Right kidney (tissue), 1 donor: Measurements from ENCODE around the gene SLC9A9.
"Not testable (repeated sequence)": the region's sequence is repeated elsewhere in the genome, so short reads cannot be mapped to it uniquely, and the experiment has no call there.

Experiments used
- DNase-seq: peaks from one replicate; pipeline ENCODE4 v3.0.0-alpha.2; 2016

Gene SLC9A9

DNA sequence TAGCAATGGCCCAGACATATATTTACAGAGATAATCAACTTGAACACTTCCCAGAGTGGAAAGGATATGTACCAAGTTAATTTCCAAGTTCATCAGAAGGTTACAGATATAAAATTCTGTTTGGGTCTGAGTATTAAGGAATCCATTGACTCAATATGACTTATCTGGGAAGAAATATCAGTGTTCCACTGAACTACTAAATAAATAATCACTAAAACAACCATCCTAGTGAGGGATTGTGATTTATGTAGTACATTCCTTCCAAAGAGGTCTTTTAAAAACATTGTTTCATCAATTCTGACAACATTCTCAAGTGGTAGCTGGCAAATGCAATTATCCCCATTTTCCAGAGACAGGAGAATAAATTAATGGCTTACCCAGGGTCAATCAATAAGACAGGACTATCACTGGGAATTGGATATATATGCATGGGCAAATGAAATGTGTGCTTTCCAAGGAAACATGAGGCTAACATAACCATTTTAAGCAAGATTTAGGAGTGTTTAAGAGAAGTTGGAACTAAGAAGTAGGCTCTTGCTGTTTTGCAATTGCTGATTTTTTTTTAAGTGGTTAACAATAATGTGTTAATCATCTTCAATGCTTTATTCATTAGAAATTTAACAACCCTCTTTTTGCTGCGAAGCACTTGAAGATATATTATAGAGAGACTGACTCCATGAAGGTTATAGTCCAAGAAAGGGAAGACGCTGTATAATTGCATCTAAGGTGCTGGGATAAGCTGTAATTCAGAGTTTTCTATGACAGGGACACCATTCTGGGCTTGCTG is 37.9 kb downstream of the SLC9A9 start:
- DNase-seq = no peak

DNA sequence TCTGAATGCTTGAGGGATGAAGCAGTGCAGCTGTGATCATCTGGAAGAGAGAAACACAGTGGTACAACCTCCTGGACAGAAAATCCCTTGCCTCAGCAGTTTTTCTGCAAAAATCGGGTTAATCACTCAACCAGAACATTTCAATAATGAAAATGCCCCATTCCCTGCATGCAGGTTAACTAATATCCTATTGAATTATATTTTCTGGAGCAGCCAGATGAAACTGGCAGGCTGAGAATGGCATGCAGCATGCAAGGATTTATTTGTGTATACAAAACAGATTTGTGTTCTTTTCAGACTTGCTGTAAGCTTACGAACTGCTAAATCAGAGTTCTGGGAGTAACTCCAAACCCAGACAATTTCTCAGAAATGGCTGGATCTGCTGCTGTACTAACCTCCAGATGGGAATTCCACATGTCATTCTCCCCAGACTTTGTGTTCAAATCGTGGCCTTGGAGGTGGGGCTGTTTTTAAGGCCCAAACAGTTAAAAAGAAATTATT is 39.1 kb downstream of the SLC9A9 start:
- no peak for DNase-seq

DNA sequence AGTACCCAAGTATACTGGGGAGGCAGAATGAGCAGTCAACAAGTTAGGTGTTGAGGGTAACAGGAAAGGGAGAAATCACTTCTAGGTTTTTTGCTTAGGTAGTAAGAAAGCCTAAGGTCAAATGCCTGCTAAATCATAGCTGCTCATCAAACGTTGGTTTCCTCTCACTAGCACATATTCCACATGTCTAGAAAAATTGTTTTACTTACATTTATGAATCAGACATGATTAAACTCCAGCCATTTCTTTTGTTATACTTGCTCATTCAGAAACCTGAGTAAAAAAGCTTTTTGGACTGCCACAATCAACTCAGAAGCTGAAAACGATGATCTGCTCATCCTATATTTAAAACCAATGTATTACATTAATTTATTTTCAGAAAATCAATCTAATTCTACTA is 40.2 kb downstream of the SLC9A9 start:
- DNase-seq = no peak

DNA sequence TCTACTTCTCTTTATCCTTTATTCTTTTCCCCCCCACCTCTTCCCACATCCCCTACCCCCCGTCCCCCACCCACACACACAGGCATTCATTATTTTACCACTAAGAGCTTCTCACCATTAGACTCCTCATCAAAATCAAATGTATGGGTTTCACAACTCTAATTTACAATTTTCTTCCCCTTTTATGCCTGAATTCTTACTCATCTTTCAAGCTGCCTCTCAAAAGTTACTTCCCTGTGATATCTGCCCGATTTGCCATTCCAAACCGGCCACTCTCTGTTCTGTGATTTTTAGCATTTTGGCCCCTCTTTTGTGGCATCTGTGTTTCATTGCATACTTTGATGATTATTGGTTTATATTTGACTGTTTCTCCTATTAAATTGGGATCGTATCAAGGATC is 42.2 kb downstream of the SLC9A9 start:
- no peak for DNase-seq

DNA sequence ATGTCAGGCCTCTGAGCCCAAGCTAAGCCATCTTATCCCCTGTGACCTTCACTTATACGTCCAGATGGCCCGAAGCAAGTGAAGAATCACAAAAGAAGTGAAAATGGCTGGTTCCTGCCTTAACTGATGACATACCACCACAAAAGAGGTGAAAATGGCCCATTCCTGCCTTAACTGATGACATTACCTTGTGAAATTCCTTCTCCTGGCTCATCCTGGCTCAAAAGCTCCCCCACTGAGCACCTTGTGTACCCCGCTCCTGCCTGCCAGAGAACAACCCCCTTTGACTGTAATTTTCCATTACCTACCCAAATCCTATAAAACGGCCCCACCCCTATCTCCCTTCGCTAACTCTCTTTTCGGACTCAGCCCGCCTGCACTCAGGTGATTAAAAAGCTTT is 42.8 kb downstream of the SLC9A9 start:
- DNase-seq = not testable (repeated sequence)

DNA sequence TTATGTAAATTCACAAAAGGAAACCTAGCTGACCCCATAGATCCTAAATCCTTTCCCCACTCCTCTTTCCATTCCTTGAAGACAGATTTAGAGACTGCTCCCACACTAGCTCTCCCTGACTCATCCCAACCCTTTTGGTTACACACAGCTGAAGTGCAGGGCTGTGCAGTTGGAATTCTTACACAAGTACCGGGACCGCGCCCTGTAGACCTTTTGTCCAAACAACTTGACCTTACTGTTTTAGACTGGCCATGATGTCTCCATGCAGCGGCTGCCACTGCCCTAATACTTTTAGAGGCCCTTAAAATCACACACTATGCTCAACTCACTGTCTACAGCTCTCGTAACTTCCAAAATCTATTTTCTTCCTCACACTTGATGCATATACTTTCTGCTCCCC is 47.2 kb downstream of the SLC9A9 start:
- not testable (repeated sequence) for DNase-seq

DNA sequence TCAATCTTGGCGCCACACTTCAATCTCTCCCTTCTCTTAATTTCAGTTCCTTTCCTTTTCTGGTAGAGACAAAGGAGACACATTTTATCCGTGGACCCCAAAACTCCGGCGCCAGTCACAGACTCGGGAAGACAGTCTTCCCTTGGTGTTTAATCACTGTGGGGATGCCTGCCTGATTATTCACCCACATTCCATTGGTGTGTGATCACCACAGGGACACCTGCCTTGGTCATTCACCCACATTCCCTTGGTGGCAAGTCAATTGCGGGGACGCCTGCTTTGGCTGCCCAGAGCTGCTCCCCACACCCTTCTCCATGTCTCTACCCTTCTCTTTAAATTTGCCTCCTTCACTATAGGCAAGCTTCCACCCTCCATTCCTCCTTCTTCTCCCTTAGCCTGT is 50.1 kb downstream of the SLC9A9 start:
- not testable (repeated sequence) for DNase-seq

DNA sequence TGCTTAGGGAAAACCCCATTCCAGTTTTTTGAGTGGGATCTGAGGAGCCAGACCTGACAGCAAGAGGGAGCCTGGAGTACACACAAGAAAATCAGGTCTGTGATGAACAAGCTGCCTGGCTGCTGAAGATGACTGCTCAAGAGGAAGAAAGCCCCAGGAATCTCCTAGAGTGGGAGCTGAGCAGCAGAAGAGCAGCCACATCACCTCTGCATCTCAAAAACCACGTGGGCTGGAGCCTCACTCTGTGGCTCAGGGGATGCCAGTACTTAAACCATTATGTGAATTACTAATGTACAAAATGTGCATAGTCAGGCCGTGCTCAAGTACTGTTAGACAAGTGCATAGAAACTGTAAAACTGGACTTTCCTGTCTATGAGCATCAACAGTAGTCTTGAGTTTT is 52.4 kb downstream of the SLC9A9 start:
- no peak for DNase-seq

DNA sequence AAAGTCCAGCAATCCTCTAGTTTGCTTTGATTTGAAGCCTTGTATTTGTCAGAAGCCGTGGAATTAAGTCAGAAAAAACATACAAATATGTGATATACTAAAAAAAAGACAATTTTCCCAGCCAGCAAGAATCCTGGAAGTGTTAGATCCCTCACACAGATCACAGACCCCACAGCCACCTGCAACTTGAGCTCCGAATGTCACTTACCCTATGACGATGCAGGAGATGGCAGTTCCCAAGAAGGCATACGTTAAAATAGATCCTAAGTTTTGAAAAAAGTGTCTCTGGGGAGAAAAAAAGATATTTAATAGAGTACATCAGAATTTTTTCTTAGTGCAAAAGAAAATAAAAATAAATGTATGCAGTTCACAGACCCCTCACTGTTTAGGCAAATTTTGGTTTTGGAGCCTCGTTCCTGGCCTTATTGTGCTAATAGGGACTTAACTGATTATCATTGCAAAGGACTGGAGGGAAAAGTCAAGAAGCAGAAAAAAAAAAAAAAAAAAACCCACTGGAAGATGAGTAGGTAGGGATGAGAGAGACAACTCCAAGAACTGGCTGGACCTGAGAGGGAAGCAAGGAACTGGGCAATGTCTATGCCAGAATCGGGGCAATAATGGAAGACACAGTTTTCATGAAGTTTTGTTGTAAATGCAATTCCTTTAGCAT is 53.3 kb downstream of the SLC9A9 start:
- DNase-seq = no peak

DNA sequence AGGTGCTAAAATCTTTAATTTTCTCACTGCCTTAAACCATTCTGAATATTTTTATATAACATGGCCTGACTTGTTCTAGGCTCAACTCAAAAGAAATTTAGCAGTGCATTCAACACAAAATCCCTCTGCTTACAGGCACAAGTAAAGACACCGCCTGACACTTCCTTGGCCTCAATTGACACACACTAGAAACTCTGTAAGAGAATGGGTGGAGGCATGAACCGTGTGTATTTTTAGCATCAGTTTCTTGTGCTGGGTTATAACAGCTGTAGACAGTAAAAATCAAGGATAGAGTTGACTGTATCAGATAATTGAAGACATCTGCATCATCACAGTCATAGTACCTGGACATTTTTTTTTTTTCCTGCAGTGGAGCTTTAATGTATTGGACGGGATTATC is 54.3 kb downstream of the SLC9A9 start:
- no peak for DNase-seq

DNA sequence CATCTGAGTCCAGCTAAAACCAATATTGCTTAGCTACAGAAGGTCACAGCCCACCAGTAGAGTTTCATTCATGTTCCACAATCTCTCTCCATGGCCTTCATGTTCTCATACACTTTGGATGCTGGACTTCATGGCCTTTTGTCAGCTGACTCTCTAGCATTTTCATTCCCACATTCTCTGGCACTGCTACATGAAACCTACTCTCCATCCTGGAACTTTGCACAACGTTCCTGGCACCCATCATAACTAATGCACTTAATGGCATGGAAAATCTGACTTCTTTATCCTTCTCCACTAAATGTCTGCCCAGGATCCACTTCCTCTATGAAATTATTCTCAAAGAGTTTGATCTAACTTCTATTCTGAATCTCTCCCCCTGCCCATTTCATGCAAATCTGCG is 56.9 kb downstream of the SLC9A9 start:
- DNase-seq = no peak

DNA sequence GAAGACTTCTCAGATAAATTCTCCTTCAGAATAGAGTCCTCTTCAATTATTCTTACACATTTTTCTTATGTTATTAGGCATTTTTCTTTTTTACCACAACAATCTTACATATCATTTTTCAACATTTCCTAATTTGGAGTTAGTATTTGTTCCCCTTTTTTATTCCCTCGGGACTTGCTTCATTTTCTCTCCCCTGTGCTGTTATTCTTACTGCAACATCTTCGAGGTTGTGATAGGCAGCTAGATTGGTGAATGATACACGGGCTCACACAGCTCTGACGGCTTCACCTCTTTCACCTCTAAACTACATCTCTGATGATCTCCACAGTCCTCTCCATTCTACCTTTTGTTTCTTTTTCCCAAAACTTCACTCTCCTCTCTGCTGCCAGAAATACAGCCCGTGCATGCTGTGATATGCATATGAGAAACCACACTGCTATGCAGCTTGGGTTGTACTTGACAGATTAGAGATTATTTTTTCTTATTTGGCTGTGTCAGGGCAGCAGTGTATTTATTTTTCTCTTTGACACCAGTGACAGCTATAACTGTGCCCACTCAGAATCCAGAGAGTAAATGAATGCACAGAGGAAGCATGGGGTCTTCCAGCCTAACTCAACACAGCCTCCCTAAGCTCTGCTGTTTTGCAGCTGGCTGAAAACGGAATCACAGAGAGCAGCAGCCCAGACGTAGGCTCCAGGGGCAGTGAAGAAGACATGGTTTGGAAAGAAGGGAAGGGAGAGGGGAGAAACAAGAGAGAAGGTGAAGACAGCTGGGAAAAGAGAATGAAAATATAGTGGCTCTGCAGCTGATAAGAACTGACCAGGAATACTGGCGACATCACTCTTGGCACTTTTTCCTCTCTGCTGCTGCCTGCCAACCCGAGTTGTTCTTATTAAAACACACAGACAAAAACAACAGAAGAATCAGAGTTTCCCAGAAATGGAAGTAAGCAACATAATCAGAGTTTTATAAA is 61.8 kb downstream of the SLC9A9 start:
- no peak for DNase-seq

DNA sequence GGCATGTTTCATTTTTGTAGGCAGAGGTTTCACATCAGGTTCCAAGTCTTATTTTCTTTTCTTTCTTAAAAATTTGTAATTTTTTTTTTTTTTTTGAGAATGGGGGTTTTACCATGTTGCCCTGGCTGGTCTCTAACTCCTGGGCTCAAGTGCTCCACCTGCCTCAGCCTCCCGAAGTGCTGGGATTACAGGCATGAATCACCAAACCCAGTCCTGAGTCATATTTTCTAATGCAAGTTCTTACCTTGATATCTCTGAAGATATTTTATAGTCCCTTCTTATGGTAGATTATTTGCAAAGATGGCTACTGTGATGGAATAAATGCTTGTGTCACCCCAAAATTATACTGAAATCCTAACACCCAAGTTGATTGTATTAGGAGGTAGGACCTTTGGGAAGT is 63.8 kb downstream of the SLC9A9 start:
- DNase-seq = no peak

DNA sequence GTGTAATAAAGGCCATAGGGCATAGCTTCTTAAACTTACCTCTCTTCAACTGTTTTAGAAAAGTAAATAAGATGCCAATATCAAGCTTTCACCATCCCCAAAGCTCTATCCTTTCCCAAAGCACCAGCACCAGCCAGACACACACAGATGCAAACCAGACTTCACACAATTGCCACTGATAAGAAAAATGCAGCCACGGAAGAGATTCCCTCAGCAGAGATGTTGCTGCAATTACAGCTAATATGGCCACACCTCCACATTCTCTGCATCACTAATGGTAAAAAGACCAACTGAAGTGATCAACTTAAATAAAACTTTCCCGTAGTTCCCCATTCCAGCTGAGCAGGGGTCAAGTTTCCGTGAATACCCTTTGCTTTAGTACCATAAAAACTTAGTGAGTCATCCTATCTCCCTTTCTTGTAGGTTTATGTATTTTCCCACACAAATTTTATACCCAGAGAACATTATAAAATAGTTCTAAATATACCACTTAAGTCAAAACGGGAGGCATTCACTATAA is 64.4 kb downstream of the SLC9A9 start:
- DNase-seq = no peak

DNA sequence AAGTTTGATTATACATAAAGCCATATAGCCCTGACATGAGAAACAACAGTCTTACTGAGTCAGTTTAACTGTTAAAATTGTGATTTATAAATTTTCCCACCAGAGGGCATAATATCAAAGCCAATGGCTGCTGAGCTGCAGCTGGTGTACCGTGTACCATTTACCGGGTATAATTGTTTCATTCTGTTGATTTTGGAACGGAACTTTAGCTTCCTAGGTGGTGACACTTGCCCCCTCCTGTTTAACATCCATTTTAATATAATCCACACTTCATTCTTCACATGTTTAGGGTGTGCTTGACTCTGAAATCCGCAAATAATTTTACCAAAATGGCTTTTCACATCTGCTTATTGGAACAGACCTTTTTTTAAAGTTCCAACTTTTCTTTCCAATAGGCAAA is 72.8 kb downstream of the SLC9A9 start:
- DNase-seq = peak; percentile 21

DNA sequence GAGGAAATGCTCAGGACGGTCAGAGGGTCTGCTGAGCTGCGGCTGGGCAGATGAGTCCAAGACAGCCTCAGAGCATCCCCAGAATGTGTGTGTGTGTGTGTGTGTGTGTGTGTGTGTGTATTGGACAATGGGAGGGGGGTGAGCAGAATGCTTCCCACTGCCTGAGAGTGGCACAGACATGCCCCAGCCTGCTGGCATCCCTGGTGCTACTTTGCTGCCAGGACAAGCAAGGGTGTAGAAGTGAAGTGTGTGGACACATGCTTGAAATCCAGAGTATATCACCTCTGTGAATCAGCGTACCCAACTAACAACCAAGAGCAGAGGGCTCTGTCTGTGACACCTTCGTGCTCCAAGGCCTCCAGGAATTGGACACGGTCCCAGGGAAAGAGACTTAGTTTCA is 76.3 kb downstream of the SLC9A9 start:
- DNase-seq = no peak

DNA sequence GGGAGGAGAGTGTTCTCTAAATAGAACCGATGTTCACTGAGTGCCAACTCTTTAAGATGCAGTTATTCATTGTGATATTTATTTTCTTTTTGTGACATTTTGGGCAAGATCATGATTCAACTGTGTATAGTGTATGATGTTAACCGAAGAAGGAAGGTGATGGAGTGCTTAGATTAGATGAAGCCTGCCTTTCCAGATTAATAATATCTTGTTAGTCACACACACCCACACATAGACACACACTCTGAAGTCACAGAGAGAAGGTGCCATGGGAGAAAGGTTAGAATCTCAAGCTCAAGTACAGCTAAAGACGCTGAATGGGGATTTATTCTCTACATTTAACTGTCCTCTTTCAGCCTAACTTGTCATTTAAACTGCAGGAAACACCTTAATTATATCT is 77.0 kb downstream of the SLC9A9 start:
- DNase-seq = no peak

DNA sequence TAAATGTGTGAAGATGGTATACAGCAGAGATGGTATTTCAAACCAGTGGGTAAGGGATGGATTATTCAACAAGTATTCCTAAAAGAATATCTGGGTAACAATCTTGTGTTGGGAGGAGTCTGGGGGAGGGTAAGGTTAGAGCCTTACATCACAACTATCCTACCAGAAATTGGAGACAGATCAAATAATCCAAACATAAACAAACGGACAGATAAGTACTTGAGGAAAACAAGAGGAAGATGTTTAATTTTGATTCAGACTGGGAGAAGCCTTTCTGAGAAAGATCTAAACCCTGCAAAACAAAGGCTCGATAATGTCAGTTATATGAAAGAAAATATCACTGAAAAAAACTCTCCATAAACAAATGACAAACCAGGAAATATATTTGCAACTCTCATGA is 77.9 kb downstream of the SLC9A9 start:
- no peak for DNase-seq

DNA sequence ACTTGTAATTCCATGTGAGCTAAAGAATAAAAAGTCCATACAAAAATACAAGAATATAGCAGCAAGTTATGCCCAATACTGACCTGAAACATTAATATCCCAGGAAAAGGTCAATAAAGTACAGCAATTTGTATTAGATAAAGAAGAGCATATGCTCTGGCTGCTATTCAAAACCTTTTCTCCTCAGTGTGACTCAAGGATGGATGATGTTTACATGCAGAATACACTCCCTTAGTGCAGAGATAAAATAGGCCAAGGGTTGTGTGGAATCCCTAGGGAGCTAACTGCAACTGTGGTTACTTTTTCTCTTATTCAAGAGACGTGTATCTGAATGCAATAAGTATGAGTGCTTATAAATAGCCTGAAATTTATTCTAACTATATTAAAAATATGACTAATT is 78.7 kb downstream of the SLC9A9 start:
- no peak for DNase-seq

DNA sequence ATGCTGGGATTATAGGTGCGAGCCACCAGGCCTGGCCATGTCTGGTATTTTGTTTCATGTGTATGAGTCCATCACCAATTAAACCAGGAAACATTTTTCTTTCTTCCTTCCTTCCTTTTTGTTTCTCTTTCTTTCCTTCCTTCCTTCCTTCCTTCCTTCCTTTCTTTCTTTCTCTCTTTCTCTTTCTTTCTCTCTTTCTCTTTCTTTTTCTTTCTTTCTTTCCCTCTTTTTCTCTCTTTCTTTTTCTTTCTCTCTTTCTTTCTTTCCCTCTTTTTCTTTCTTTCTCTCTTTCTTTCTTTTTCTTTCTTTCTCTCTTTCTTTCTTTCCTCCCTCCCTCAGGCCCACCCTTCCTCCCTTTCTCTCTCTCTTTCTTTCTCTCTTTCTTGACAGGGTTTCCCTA is 83.4 kb downstream of the SLC9A9 start:
- no peak for DNase-seq

DNA sequence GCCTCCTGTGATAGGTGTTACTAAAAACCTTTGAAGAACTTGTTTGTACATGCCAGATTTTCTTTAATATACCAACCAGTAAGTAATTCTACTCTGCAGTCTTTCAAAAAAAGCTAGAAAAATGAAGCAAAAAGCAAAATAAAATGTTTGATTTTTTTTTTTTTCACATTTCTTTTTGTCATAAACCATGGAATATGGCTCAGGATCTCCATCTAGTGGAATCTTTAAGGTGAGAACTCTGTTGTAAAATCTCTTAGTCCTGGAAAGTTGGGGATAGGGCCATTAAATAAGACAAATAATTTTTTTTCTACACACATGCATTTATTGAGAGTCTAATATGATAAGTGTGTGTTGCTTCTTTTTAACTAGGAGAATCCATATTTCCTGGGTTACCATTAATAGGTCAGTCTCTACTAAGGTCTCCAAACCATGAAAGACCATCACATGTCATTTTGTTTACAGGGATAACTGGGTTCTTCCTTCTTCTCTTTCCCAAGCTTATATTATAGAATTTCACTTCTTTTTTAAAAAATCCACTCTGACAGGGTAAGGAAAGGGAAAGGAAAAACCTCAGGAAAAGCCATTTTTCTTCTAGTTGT is 84.6 kb downstream of the SLC9A9 start:
- DNase-seq = no peak

DNA sequence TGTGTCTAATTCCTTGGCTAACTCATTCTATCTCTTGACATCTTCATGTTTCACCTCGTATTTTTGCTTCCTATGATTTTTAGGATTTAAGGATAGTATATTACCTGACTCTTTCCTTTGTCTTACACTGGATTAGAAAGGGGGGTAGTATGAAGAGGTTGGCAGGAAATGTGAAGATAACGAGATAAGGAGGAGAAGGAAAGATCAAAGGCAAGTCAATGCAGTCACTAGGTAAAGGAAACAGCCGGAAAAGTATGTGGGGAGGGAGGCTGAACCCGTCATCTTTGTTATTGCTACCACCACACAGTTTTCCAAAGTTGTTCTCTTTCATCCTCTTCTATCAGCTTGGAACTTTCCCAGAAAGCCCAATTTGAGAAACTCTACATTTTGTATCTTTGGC is 90.6 kb downstream of the SLC9A9 start:
- DNase-seq = no peak
